HepG2 (cell line): ENCODE measurements around the gene IKZF5. TPM values are rescaled to one million over a fixed set of nuclear protein-coding genes. Genes with fewer than 3 reads are reported as not detected.
A peak's percentile ranks its signal among the peaks of the same experiment; 100 is the strongest.

Experiments
- ARNTL ChIP-seq: sonication (generic); formaldehyde crosslinking; IDR thresholded peaks from 2 replicates; pipeline ENCODE4 v1.4.0; 2020; ENCODE audit warnings: mild to moderate bottlenecking, missing genetic modification reagents
- BRCA1 ChIP-seq: sonication (generic); formaldehyde crosslinking; IDR thresholded peaks from 2 replicates; pipeline ENCODE4 v1.4.0; 2020; ENCODE audit warnings: missing genetic modification reagents
- CTCF ChIP-seq: sonication (generic); formaldehyde crosslinking; IDR thresholded peaks from 2 replicates; pipeline ENCODE4 v1.5.0; 2020; ENCODE audit warnings: mild to moderate bottlenecking, missing genetic modification reagents, moderate library complexity
- FOXA3 ChIP-seq: IDR thresholded peaks from 2 replicates; pipeline ENCODE4 v1.6.1; 2016; ENCODE audit warnings: missing genetic modification reagents, missing compliant biosample characterization
- GATAD1 ChIP-seq: IDR thresholded peaks from 2 replicates; pipeline ENCODE4 v1.6.1; 2016; ENCODE audit warnings: missing genetic modification reagents, missing compliant biosample characterization
- ISL2 ChIP-seq: sonication (generic); formaldehyde crosslinking; IDR thresholded peaks from 2 replicates; pipeline ENCODE4 v1.5.0; 2020; ENCODE audit warnings: missing genetic modification reagents
- MAX ChIP-seq: IDR thresholded peaks from 2 replicates; pipeline ENCODE4 v1.6.1; 2012; ENCODE audit warnings: inconsistent platforms
- MAZ ChIP-seq, 2 experiments: sonication (generic) in 1 of 2; formaldehyde crosslinking in 1 of 2; IDR thresholded peaks; 2 replicates each; pipeline versions ENCODE4 v1.5.0 to v1.6.1; 2012 to 2020; ENCODE audit warnings: low read depth in 2 of 2, mild to moderate bottlenecking in 2 of 2, borderline replicate concordance in 1 of 2, improper control_type of control experiment in 1 of 2, low read length in 1 of 2, missing genetic modification reagents in 1 of 2, moderate library complexity in 1 of 2
- MED13 ChIP-seq: sonication (generic); formaldehyde crosslinking; IDR thresholded peaks from 2 replicates; pipeline ENCODE4 v1.5.0; 2020; ENCODE audit warnings: missing genetic modification reagents
- RERE ChIP-seq: IDR thresholded peaks from 2 replicates; pipeline ENCODE4 v1.6.1; 2016; ENCODE audit warnings: low read depth, missing genetic modification reagents, missing compliant biosample characterization
- SCMH1 ChIP-seq: sonication (generic); formaldehyde crosslinking; IDR thresholded peaks from 2 replicates; pipeline ENCODE4 v1.9.0; 2021; ENCODE audit warnings: missing genetic modification reagents, mild to moderate bottlenecking, borderline replicate concordance
- ZBTB14 ChIP-seq: sonication (generic); formaldehyde crosslinking; IDR thresholded peaks from 2 replicates; pipeline ENCODE4 v1.4.0; 2020; ENCODE audit warnings: missing genetic modification reagents
- ZBTB3 ChIP-seq: sonication (generic); formaldehyde crosslinking; IDR thresholded peaks from 2 replicates; pipeline ENCODE4 v1.4.0; 2020; ENCODE audit warnings: low read depth, mild to moderate bottlenecking, moderate library complexity, missing genetic modification reagents, borderline replicate concordance
- ZEB1 ChIP-seq: IDR thresholded peaks from 2 replicates; pipeline ENCODE4 v1.6.1; 2012; ENCODE audit warnings: mild to moderate bottlenecking, low read depth, inconsistent platforms; ENCODE audit not compliant: insufficient replicate concordance
- ZNF18 ChIP-seq: sonication (generic); formaldehyde crosslinking; IDR thresholded peaks from 2 replicates; pipeline ENCODE4 v1.8.0; 2022; ENCODE audit warnings: mild to moderate bottlenecking, missing genetic modification reagents; ENCODE audit not compliant: insufficient replicate concordance
- ZNF296 ChIP-seq: sonication (generic); formaldehyde crosslinking; conservative IDR thresholded peaks from 2 replicates; pipeline ENCODE4 v1.5.0; 2020; ENCODE audit warnings: mild to moderate bottlenecking, missing genetic modification reagents
- ZNF430 ChIP-seq: sonication (generic); formaldehyde crosslinking; IDR thresholded peaks from 2 replicates; pipeline ENCODE4 v1.9.0; 2021; ENCODE audit warnings: mild to moderate bottlenecking, missing genetic modification reagents
- ZNF549 ChIP-seq: sonication (generic); formaldehyde crosslinking; IDR thresholded peaks from 2 replicates; pipeline ENCODE4 v1.5.0; 2020; ENCODE audit warnings: missing genetic modification reagents
- ZNF577 ChIP-seq: sonication (generic); formaldehyde crosslinking; IDR thresholded peaks from 2 replicates; pipeline ENCODE4 v1.4.0; 2020; ENCODE audit warnings: mild to moderate bottlenecking, low read depth, missing genetic modification reagents, borderline replicate concordance
- ZNF605 ChIP-seq: sonication (generic); formaldehyde crosslinking; IDR thresholded peaks from 2 replicates; pipeline ENCODE4 v1.8.0; 2022; ENCODE audit warnings: mild to moderate bottlenecking, missing genetic modification reagents
- ZNF672 ChIP-seq: sonication (generic); formaldehyde crosslinking; IDR thresholded peaks from 2 replicates; pipeline ENCODE4 v1.8.1; 2022; ENCODE audit warnings: missing genetic modification reagents
- polyA plus RNA-seq, 8 experiments: library from polyadenylated mRNA; depleted of rRNA in 3 of 8; stranded (reverse) in 7 of 8; unstranded in 1 of 8; fragments of >200 nt; fragmentation: Illumina TruSeq in 4 of 8; extraction: Trizol in 4 of 8; gene quantifications; 2 replicates each; pipeline versions ENCODE4 v1.2.1 to v1.2.3, GENCODE V29; 2011 to 2016; ENCODE audit warnings: low read depth in 4 of 8, missing spikeins in 1 of 8, mixed read lengths in 1 of 8; ENCODE audit not compliant: insufficient read depth in 1 of 8
- total RNA-seq, 5 experiments: library from RNA; depleted of rRNA; stranded (reverse); fragments of >200 nt; fragmentation: Illumina TruSeq; extraction: Trizol; gene quantifications; 2 replicates each; pipeline ENCODE4 v1.2.3, GENCODE V29; 2016; ENCODE audit warnings: low read depth in 1 of 5

Gene IKZF5
- total and polyA plus RNA-seq, 2 of the 13 experiments (the other 11 are each of a cell fraction or from before 2014, with no cell fraction given), result 3.7 to 12.0 TPM

GRCh38 chr10:123021517-123021916, 12.9 kb upstream of the IKZF5 start (continued):
- TF ChIP-seq RERE (no peak), ZNF430 (CRISPR knock-in tag) (no peak), MED13 (no peak), SCMH1 (CRISPR knock-in tag) (no peak), ZNF549 (CRISPR knock-in tag) (no peak), ZNF577 (no peak), ZNF605 (CRISPR knock-in tag) (no peak), BRCA1 (CRISPR knock-in tag) (no peak), FOXA3 (peak; percentile 34; the same call in 1 of the 2 replicates), GATAD1 (CRISPR knock-in tag) (no peak), ARNTL (no peak), ZEB1 (no peak), ZBTB14 (CRISPR knock-in tag) (no peak), MAZ (IDR thresholded peaks at IDR 0.05; ENCODE audit: borderline replicate concordance, low read depth, low read length) (no peak), MAZ (CRISPR knock-in tag; IDR thresholded peaks at IDR 0.05; ENCODE audit: low read depth) (no peak), MAX (no peak), ISL2 (CRISPR knock-in tag) (0 out of 2 replicates have a peak, but pooled peaks have one; percentile 8), ZNF672 (CRISPR knock-in tag) (no peak), CTCF (peak; percentile 61), ZNF296 (CRISPR knock-in tag) (no peak), ZNF18 (CRISPR knock-in tag) (no peak), ZBTB3 (CRISPR knock-in tag) (no peak)
